Lower lobe of right lung (tissue), 2 donors: ENCODE measurements around the gene UGT1A1. TPM values are rescaled to one million over a fixed set of nuclear protein-coding genes. Genes with fewer than 3 reads are reported as not detected.

Source experiments
- ATAC-seq, 2 donors: fragments of 200-7000 bp; cut with Tn5 transposase; one replicate each; pipeline ENCODE4 v1.9.1; 2020 to 2022; ENCODE audit warnings: mild to moderate bottlenecking in 2 of 2, moderate library complexity in 2 of 2
- DNase-seq: peaks from one replicate; pipeline ENCODE4 v3.0.0-alpha.2; 2020
- H3K27ac ChIP-seq: fragments of 200-600 bp; one replicate; pipeline ENCODE4 v1.8.0; 2022
- H3K27me3 ChIP-seq: fragments of 200-600 bp; one replicate; pipeline ENCODE4 v1.8.0; 2022; ENCODE audit warnings: low read depth
- H3K36me3 ChIP-seq: fragments of 200-600 bp; one replicate; pipeline ENCODE4 v1.8.0; 2022; ENCODE audit warnings: mild to moderate bottlenecking
- H3K4me1 ChIP-seq: fragments of 200-600 bp; one replicate; pipeline ENCODE4 v1.8.0; 2022
- H3K4me3 ChIP-seq: fragments of 200-600 bp; one replicate; pipeline ENCODE4 v1.8.0; 2022; ENCODE audit warnings: mild to moderate bottlenecking
- H3K9me3 ChIP-seq: fragments of 200-600 bp; one replicate; pipeline ENCODE4 v1.8.0; 2022
- CTCF ChIP-seq: fragments of 200-600 bp; IDR thresholded peaks from one replicate; pipeline ENCODE4 v1.8.0; 2022; ENCODE audit warnings: antibody characterized with exemption, mild to moderate bottlenecking
- intact Hi-C: fragments of 100-400 bp; cut with DNase I; formaldehyde crosslinking; loops from one replicate; pipeline ENCODE4 v1.11.0; 2022
- total RNA-seq: library from RNA; stranded (reverse); fragmentation: NEBNext Ultra II Directional; extraction: Animal tissue kit (Norgen Biotek cat#: 25700); gene quantifications from one replicate; pipeline ENCODE4 v1.2.1, GENCODE V29; 2021
- donor health status: DM: no; HTN: yes; CAD: no; lungs with severe emphysema.

UGT1A1 gene
- total RNA-seq, 1 donor from 2014 or later = 0.24 TPM

GRCh38 chr2:233794128-233794658, 34.1 kb downstream of the UGT1A1 start:
- no peaks in the 10 kb centered on the region for H3K27me3 ChIP-seq
- H3K4me1 ChIP-seq = no peaks in the 10 kb centered on the region
- DNase-seq (no peak), ATAC-seq (no peak)
- TF ChIP-seq CTCF = no peak
- no peak overlapping the region for H3K4me3 ChIP-seq
- H3K9me3 ChIP-seq = no peaks in the 10 kb centered on the region
- no peak overlapping the region for H3K27ac ChIP-seq
- H3K36me3 ChIP-seq = no peaks in the 10 kb centered on the region
- intact Hi-C loops = no loop called here

GRCh38 chr2:233795735-233796171, 35.7 kb downstream of the UGT1A1 start:
- no peak for ATAC-seq
- no peaks in the 10 kb centered on the region for H3K27me3 ChIP-seq
- no peak for DNase-seq
- intact Hi-C loops = no loop called here
- no peak overlapping the region for H3K4me3 ChIP-seq
- no peak overlapping the region for H3K27ac ChIP-seq
- no peaks in the 10 kb centered on the region for H3K9me3 ChIP-seq
- no peaks in the 10 kb centered on the region for H3K36me3 ChIP-seq
- no peak for TF ChIP-seq CTCF
- H3K4me1 ChIP-seq = no peaks in the 10 kb centered on the region

- Histone ChIP-seq H3K9me3 (no peaks in the 10 kb centered on the region), H3K36me3 (no peaks in the 10 kb centered on the region), H3K27ac (no peak overlapping the region), H3K4me1 (no peaks in the 10 kb centered on the region), H3K27me3 (no peaks in the 10 kb centered on the region), H3K4me3 (no peak overlapping the region)
- ATAC-seq (no peak), DNase-seq (no peak)
- intact Hi-C loops = no loop called here
- TF ChIP-seq CTCF = no peak
Observed at GRCh38 chr2:233796254-233796653, 36.2 kb downstream of the UGT1A1 start.

GRCh38 chr2:233798335-233799086, 38.4 kb downstream of the UGT1A1 start:
- Histone ChIP-seq H3K27ac (no peak overlapping the region), H3K4me3 (no peak overlapping the region), H3K27me3 (no peaks in the 10 kb centered on the region), H3K4me1 (no peaks in the 10 kb centered on the region), H3K9me3 (no peaks in the 10 kb centered on the region), H3K36me3 (no peaks in the 10 kb centered on the region)
- TF ChIP-seq CTCF = no peak
- intact Hi-C loops = no loop called here
- no peak for ATAC-seq
- no peak for DNase-seq

GRCh38 chr2:233799087-233799665, 39.1 kb downstream of the UGT1A1 start:
- no peaks in the 10 kb centered on the region for H3K9me3 ChIP-seq
- DNase-seq (no peak), ATAC-seq (no peak)
- H3K27me3 ChIP-seq = no peaks in the 10 kb centered on the region
- no peak for TF ChIP-seq CTCF
- H3K36me3 ChIP-seq = no peaks in the 10 kb centered on the region
- H3K4me1 ChIP-seq = no peaks in the 10 kb centered on the region
- H3K27ac ChIP-seq = no peak overlapping the region
- H3K4me3 ChIP-seq = no peak overlapping the region
- intact Hi-C loops = no loop called here
